Testis (tissue), 2 donors: ENCODE measurements around the gene UBE2G1.

Experiments
- POLR2A ChIP-seq: fragments of 450-650 bp; IDR thresholded peaks from one replicate; pipeline ENCODE4 v1.6.1; 2017; ENCODE audit warnings: antibody characterized with exemption, mild to moderate bottlenecking, moderate library complexity
- TF ChIP-seq, protein P1 (sequence below), 3 experiments: fragments of 450-650 bp in 2 of 3; fragments of 200-600 bp in 1 of 3; sonication (generic) in 1 of 3; IDR thresholded peaks; one replicate each; pipeline ENCODE4 v1.5.1; 2016 to 2019; ENCODE audit warnings: antibody characterized with exemption in 3 of 3, mild to moderate bottlenecking in 2 of 3, moderate library complexity in 1 of 3

DNA sequence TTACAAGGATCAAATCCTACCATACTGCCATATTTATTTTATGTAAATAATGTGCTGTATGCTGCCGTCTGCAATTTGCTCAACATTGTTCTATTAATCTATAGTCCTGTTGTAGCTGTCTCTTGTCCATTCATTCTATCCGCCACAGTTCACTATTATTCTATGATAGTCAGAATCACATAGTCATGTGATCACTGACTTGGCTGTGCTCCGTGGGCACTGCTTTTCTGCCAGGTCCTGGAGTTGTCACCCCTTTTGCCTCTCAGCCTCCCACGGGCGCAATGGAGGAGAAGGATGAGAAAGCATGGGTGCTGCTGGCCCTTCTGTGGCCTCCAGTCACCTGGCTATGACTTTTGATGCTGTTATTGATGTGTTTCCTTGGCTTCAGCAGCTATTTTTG lies 65.4 kb downstream of the UBE2G1 start:
- TF ChIP-seq, protein P1, sequence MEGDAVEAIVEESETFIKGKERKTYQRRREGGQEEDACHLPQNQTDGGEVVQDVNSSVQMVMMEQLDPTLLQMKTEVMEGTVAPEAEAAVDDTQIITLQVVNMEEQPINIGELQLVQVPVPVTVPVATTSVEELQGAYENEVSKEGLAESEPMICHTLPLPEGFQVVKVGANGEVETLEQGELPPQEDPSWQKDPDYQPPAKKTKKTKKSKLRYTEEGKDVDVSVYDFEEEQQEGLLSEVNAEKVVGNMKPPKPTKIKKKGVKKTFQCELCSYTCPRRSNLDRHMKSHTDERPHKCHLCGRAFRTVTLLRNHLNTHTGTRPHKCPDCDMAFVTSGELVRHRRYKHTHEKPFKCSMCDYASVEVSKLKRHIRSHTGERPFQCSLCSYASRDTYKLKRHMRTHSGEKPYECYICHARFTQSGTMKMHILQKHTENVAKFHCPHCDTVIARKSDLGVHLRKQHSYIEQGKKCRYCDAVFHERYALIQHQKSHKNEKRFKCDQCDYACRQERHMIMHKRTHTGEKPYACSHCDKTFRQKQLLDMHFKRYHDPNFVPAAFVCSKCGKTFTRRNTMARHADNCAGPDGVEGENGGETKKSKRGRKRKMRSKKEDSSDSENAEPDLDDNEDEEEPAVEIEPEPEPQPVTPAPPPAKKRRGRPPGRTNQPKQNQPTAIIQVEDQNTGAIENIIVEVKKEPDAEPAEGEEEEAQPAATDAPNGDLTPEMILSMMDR (IDR thresholded peaks at IDR 0.05) = no peak
- no peak for TF ChIP-seq POLR2A
